ENCODE data around the gene DOCK3.

Gene DOCK3

DNA sequence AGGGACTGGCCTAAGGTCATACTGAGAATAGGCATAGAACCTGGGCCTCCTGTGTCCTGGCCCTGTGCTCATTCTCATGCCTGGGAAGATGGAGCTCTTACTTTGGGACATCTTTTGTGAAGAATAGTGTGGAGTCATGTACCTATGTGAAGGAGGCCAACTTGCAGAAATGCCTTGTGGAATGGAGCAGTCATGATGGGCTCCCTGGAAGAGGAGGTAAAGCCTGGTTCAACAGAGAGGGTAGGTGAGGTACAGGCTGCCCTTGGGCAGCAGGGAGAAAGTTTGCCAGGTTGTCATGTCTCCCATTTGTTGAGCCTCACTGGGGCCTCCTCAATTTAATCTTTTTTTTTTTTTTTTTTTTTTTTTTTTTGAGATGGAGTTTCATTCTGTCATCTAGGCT lies 39.7 kb upstream of the DOCK3 start:
- no peaks in the 10 kb centered on the region for H3K4me1 ChIP-seq (ENCODE audit: insufficient read depth, low read length)
- no peak overlapping the region for H3K27ac ChIP-seq (ENCODE audit: low read depth, low read length)

GRCh38 chr3:50637011-50637410 lies 37.7 kb upstream of the DOCK3 start:
- WGBS, result 57% methylated on average over 4 of the region's 4 CpGs
- H3K36me3 ChIP-seq (ENCODE audit: insufficient read depth, low read length), result peaks cover 8% of the 10 kb centered on the region
- no peaks in the 10 kb centered on the region for H3K4me1 ChIP-seq (ENCODE audit: insufficient read depth, low read length)
- H3K9ac ChIP-seq (ENCODE audit: low read depth, low read length), result no peak overlapping the region
- no peak overlapping the region for H3K4me3 ChIP-seq (ENCODE audit: low read length)
- H3K9me3 ChIP-seq (ENCODE audit: insufficient read depth, low read depth, low read length), result no peaks in the 10 kb centered on the region
- no peak overlapping the region for H3K27ac ChIP-seq (ENCODE audit: low read depth, low read length)
- H3K27me3 ChIP-seq (ENCODE audit: insufficient read depth, low read length), result no peaks in the 10 kb centered on the region

More for the DNA sequence above, 39.7 kb upstream of the DOCK3 start:
- Histone ChIP-seq H3K9me3 (ENCODE audit: insufficient read depth, low read depth, low read length) (no peaks in the 10 kb centered on the region), H3K27me3 (ENCODE audit: insufficient read depth, low read length) (no peaks in the 10 kb centered on the region), H3K36me3 (ENCODE audit: insufficient read depth, low read length) (no peaks in the 10 kb centered on the region), H3K4me3 (ENCODE audit: low read length) (no peak overlapping the region), H3K9ac (ENCODE audit: low read depth, low read length) (no peak overlapping the region)

DNA sequence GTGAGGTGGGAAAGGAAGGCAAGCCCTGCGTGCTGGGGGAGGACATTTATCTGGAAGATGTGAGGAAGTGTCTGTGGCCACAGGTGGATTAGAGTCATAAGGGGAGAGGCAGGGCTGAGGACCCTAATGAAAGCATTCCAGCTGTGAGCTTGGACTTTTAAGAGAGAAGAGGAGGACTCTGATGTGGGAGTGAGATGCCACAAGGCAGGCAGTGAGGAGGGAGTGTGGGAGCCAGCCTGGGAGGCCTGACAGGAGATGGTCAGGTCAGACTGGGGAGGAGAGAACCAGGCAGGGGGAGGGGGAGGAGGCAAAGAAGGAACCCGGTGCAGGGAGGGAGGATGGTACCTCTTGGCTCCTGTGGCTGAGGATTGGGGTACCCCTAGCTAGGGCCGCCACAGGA lies 36.8 kb upstream of the DOCK3 start:
- Histone ChIP-seq H3K36me3 (ENCODE audit: insufficient read depth, low read length) (peaks cover 14% of the 10 kb centered on the region), H3K27ac (ENCODE audit: low read depth, low read length) (no peak overlapping the region), H3K4me3 (ENCODE audit: low read length) (no peak overlapping the region), H3K4me1 (ENCODE audit: insufficient read depth, low read length) (no peaks in the 10 kb centered on the region), H3K27me3 (ENCODE audit: insufficient read depth, low read length) (no peaks in the 10 kb centered on the region), H3K9me3 (ENCODE audit: insufficient read depth, low read depth, low read length) (no peaks in the 10 kb centered on the region), H3K9ac (ENCODE audit: low read depth, low read length) (no peak overlapping the region)
- 81% methylated on average over 3 of the region's 3 CpGs for WGBS

DNA sequence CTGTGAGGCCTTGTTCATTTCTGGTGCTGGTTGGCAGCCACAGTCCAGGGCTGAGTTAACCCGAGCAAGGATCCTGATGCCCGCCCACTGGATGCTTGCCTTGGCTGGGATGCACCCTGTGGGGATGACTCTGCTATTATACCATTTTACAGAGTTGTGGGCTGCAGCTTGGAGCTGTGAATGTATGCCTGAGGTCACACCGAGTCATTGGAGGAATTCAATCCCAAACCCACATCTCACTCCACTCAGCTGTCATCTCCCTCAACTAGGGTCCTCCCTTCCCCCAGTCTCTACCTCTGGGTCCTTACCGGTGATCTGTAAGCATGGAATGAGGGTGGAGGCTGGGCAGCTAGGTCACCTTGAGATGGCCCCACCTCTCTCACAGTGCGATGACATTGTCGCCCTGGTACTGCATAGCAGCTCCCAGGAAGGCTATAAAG lies 35.7 kb upstream of the DOCK3 start:
- Histone ChIP-seq H3K27me3 (ENCODE audit: insufficient read depth, low read length) (no peaks in the 10 kb centered on the region), H3K9ac (ENCODE audit: low read depth, low read length) (no peak overlapping the region), H3K4me1 (ENCODE audit: insufficient read depth, low read length) (no peaks in the 10 kb centered on the region), H3K4me3 (ENCODE audit: low read length) (no peak overlapping the region), H3K27ac (ENCODE audit: low read depth, low read length) (no peak overlapping the region), H3K36me3 (ENCODE audit: insufficient read depth, low read length) (peaks cover 25% of the 10 kb centered on the region), H3K9me3 (ENCODE audit: insufficient read depth, low read depth, low read length) (no peaks in the 10 kb centered on the region)
- WGBS, result 86% methylated on average over 6 of the region's 6 CpGs

GRCh38 chr3:50642382-50642781 lies 32.3 kb upstream of the DOCK3 start:
- Histone ChIP-seq H3K9ac (ENCODE audit: low read depth, low read length) (no peak overlapping the region), H3K4me1 (ENCODE audit: insufficient read depth, low read length) (no peaks in the 10 kb centered on the region), H3K36me3 (ENCODE audit: insufficient read depth, low read length) (peaks cover 55% of the 10 kb centered on the region), H3K27ac (ENCODE audit: low read depth, low read length) (no peak overlapping the region), H3K4me3 (ENCODE audit: low read length) (no peak overlapping the region), H3K27me3 (ENCODE audit: insufficient read depth, low read length) (no peaks in the 10 kb centered on the region), H3K9me3 (ENCODE audit: insufficient read depth, low read depth, low read length) (no peaks in the 10 kb centered on the region)
- 40% methylated on average over 1 of the region's 1 CpG for WGBS

DNA sequence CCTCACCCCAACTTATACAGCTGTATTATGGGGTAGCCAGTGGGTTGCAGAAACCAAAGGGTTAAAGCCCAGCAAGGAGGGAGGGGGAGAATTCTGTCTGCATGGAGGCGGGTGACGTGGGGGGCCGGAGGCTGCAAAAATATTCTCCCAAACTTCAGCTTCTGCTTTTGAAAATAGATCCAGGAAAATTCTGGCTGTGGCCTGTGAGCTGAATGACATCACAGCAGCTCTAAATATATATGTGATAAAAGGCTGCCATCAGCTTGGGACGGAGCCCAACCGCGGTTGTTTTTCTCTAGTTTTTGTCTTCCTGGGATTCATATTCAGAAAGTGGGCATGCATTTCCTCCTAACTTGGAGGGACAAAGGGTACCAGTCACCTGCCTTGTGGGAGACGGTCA lies 30.2 kb upstream of the DOCK3 start:
- Histone ChIP-seq H3K27me3 (ENCODE audit: insufficient read depth, low read length) (no peaks in the 10 kb centered on the region), H3K27ac (ENCODE audit: low read depth, low read length) (no peak overlapping the region), H3K9ac (ENCODE audit: low read depth, low read length) (no peak overlapping the region), H3K9me3 (ENCODE audit: insufficient read depth, low read depth, low read length) (no peaks in the 10 kb centered on the region), H3K36me3 (ENCODE audit: insufficient read depth, low read length) (peaks cover 55% of the 10 kb centered on the region), H3K4me3 (ENCODE audit: low read length) (no peak overlapping the region), H3K4me1 (ENCODE audit: insufficient read depth, low read length) (no peaks in the 10 kb centered on the region)
- 88% methylated on average over 7 of the region's 7 CpGs for WGBS

DNA sequence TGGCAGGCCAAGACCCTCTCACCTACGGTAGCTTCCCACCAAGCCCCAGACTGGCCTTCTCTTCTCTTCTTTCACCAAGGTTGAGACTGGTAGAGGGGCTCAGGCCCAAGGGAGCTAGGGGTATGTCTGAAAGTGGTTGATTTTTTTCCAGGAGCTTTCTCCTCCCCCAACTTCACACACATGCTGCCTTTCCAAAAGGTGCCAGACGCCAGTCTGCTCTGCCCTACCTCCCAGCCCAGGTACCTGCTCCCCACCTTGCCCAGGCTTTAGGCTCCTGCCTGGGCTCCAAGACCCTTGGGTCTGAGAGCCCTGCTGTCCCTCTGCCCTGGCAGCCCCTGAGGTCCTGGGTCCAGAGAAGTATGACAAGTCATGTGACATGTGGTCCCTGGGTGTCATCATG lies 29.3 kb upstream of the DOCK3 start:
- H3K9me3 ChIP-seq (ENCODE audit: insufficient read depth, low read depth, low read length), result no peaks in the 10 kb centered on the region
- H3K27me3 ChIP-seq (ENCODE audit: insufficient read depth, low read length), result no peaks in the 10 kb centered on the region
- no peaks in the 10 kb centered on the region for H3K4me1 ChIP-seq (ENCODE audit: insufficient read depth, low read length)
- H3K9ac ChIP-seq (ENCODE audit: low read depth, low read length), result no peak overlapping the region
- H3K36me3 ChIP-seq (ENCODE audit: insufficient read depth, low read length), result peaks cover 55% of the 10 kb centered on the region
- 85% methylated on average over 2 of the region's 2 CpGs for WGBS
- no peak overlapping the region for H3K27ac ChIP-seq (ENCODE audit: low read depth, low read length)
- no peak overlapping the region for H3K4me3 ChIP-seq (ENCODE audit: low read length)

DNA sequence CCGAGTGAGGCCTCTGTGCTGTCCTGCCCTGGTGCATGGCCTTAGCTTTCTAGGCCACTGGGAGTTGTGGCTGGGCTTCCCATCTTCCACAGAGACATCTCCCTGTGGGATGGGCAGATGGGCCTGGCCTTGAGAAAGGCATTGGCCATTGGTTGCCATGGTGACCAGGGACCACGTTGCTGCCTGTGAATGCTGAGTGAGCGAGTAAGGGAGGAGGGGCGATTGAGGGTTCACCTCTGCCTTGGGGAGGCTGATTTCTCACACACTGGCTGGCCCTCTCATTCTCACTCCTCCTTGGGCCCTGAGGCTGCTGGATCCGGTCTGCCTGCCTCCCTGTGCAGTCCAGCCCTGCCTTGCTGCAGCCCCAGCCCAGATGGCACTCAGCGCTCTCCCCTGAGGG lies 26.4 kb upstream of the DOCK3 start:
- Histone ChIP-seq H3K4me3 (ENCODE audit: low read length) (no peak overlapping the region), H3K9me3 (ENCODE audit: insufficient read depth, low read depth, low read length) (no peaks in the 10 kb centered on the region), H3K4me1 (ENCODE audit: insufficient read depth, low read length) (peaks cover 8% of the 10 kb centered on the region), H3K9ac (ENCODE audit: low read depth, low read length) (no peak overlapping the region), H3K27ac (ENCODE audit: low read depth, low read length) (no peak overlapping the region), H3K27me3 (ENCODE audit: insufficient read depth, low read length) (no peaks in the 10 kb centered on the region), H3K36me3 (ENCODE audit: insufficient read depth, low read length) (peaks cover 37% of the 10 kb centered on the region)
- WGBS, result 63% methylated on average over 6 of the region's 6 CpGs

GRCh38 chr3:50648944-50649343 lies 25.8 kb upstream of the DOCK3 start:
- Histone ChIP-seq H3K4me3 (ENCODE audit: low read length) (no peak overlapping the region), H3K27me3 (ENCODE audit: insufficient read depth, low read length) (no peaks in the 10 kb centered on the region), H3K9me3 (ENCODE audit: insufficient read depth, low read depth, low read length) (no peaks in the 10 kb centered on the region), H3K36me3 (ENCODE audit: insufficient read depth, low read length) (peaks cover 31% of the 10 kb centered on the region), H3K9ac (ENCODE audit: low read depth, low read length) (no peak overlapping the region), H3K4me1 (ENCODE audit: insufficient read depth, low read length) (peaks cover 8% of the 10 kb centered on the region), H3K27ac (ENCODE audit: low read depth, low read length) (no peak overlapping the region)
- WGBS, result 93% methylated on average over 2 of the region's 2 CpGs

GRCh38 chr3:50649451-50649931 lies 25.2 kb upstream of the DOCK3 start:
- peaks cover 25% of the 10 kb centered on the region for H3K36me3 ChIP-seq (ENCODE audit: insufficient read depth, low read length)

GRCh38 chr3:50650018-50650417 lies 24.7 kb upstream of the DOCK3 start:
- no peaks in the 10 kb centered on the region for H3K9me3 ChIP-seq (ENCODE audit: insufficient read depth, low read depth, low read length)
- H3K27ac ChIP-seq (ENCODE audit: low read depth, low read length), result no peak overlapping the region
- no peak overlapping the region for H3K9ac ChIP-seq (ENCODE audit: low read depth, low read length)
- H3K4me3 ChIP-seq (ENCODE audit: low read length), result no peak overlapping the region
- no peaks in the 10 kb centered on the region for H3K27me3 ChIP-seq (ENCODE audit: insufficient read depth, low read length)
- H3K4me1 ChIP-seq (ENCODE audit: insufficient read depth, low read length), result peaks cover 8% of the 10 kb centered on the region
- no CpG with 5 or more reads among the region's 1 CpG for WGBS
- H3K36me3 ChIP-seq (ENCODE audit: insufficient read depth, low read length), result peaks cover 20% of the 10 kb centered on the region

More at GRCh38 chr3:50649451-50649931, 25.2 kb upstream of the DOCK3 start:
- Histone ChIP-seq H3K9me3 (ENCODE audit: insufficient read depth, low read depth, low read length) (no peaks in the 10 kb centered on the region), H3K27me3 (ENCODE audit: insufficient read depth, low read length) (no peaks in the 10 kb centered on the region), H3K4me3 (ENCODE audit: low read length) (no peak overlapping the region), H3K4me1 (ENCODE audit: insufficient read depth, low read length) (peaks cover 8% of the 10 kb centered on the region), H3K9ac (ENCODE audit: low read depth, low read length) (no peak overlapping the region), H3K27ac (ENCODE audit: low read depth, low read length) (no peak overlapping the region)
- WGBS, result 77% methylated on average over 8 of the region's 8 CpGs

DNA sequence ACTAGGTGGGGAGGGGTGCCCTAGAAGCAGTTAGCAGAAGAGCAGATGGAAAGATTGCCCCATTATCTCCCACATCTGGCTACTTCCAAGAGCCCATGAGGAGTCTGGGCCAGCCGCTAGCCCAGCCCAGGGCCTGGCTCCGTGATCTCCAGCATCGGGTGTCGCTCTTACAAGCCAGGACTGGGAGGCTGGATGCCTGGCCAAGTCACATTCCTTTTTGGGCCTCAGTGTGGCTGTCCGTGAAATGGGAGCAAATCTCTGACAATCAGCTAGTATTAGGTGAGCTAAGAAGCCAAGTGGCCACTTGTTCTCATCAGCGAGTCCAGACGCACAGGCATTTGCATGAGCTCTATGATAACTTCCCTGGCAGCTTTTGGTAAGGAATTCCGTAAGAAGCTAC lies 23.3 kb upstream of the DOCK3 start:
- no peak overlapping the region for H3K9ac ChIP-seq (ENCODE audit: low read depth, low read length)
- no peaks in the 10 kb centered on the region for H3K27me3 ChIP-seq (ENCODE audit: insufficient read depth, low read length)
- no peak overlapping the region for H3K27ac ChIP-seq (ENCODE audit: low read depth, low read length)
- WGBS, result 87% methylated on average over 8 of the region's 8 CpGs
- no peaks in the 10 kb centered on the region for H3K9me3 ChIP-seq (ENCODE audit: insufficient read depth, low read depth, low read length)
- H3K36me3 ChIP-seq (ENCODE audit: insufficient read depth, low read length), result peaks cover 8% of the 10 kb centered on the region; the same call in 1 of the 2 replicates
- H3K4me3 ChIP-seq (ENCODE audit: low read length), result no peak overlapping the region
- H3K4me1 ChIP-seq (ENCODE audit: insufficient read depth, low read length), result peaks cover 8% of the 10 kb centered on the region

All from HUES64 (cell line).